ENCODE data around the gene SLC1A7.

Gene SLC1A7

GRCh38 chr1:53061123-53061858 lies 81.1 kb downstream of the SLC1A7 start:
- H3K9me3 ChIP-seq (ENCODE audit: control insufficient read depth, insufficient read depth, low read length), result no peaks in the 10 kb centered on the region
- no peak for DNase-seq (ENCODE audit: low read depth, low spot score)
- H3K4me1 ChIP-seq (ENCODE audit: control insufficient read depth, insufficient read depth, low read length), result peaks cover 4% of the 10 kb centered on the region
- no peak overlapping the region for H3K27ac ChIP-seq (ENCODE audit: low read length)
- H3K4me3 ChIP-seq (ENCODE audit: low read length), result peak overlapping the region; percentile 53; the same call in 1 of the 2 replicates
- WGBS (ENCODE audit: insufficient coverage, insufficient read length), result no CpG with 5 or more reads among the region's 19 CpGs
- H3K27me3 ChIP-seq (ENCODE audit: control insufficient read depth, insufficient read depth, low read length), result peaks cover 38% of the 10 kb centered on the region
- H3K36me3 ChIP-seq (ENCODE audit: control insufficient read depth, insufficient read depth, low read length), result no peaks in the 10 kb centered on the region

DNA sequence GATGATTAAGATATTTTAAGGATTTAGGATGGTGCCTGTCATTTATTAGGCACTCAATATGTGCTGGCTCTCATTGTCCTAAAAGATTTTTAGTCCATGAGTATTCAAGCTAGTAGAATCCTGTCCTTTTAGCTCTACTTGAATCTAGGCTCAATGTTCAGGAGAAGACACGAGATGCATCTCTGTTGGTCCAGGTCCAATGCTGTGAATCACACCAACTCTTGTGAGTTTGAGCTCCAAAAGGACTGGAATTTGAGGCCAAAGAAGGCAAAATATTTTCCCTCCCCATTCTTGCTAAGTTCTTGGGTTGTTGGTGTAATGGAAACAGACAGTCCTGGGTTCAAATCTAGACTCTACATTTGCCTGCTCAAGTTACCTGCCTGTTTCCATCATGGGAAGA lies 81.9 kb downstream of the SLC1A7 start:
- Histone ChIP-seq H3K27ac (ENCODE audit: low read length) (no peak overlapping the region), H3K9me3 (ENCODE audit: control insufficient read depth, insufficient read depth, low read length) (no peaks in the 10 kb centered on the region), H3K4me3 (ENCODE audit: low read length) (no peak overlapping the region), H3K27me3 (ENCODE audit: control insufficient read depth, insufficient read depth, low read length) (peaks cover 38% of the 10 kb centered on the region), H3K36me3 (ENCODE audit: control insufficient read depth, insufficient read depth, low read length) (no peaks in the 10 kb centered on the region), H3K4me1 (ENCODE audit: control insufficient read depth, insufficient read depth, low read length) (peaks cover 4% of the 10 kb centered on the region)
- no CpG with 5 or more reads among the region's 1 CpG for WGBS (ENCODE audit: insufficient coverage, insufficient read length)
- DNase-seq (ENCODE audit: low read depth, low spot score), result no peak

GRCh38 chr1:53057127-53057526 lies 85.3 kb downstream of the SLC1A7 start:
- WGBS (ENCODE audit: insufficient coverage, insufficient read length), result no CpG with 5 or more reads among the region's 2 CpGs
- Histone ChIP-seq H3K36me3 (ENCODE audit: control insufficient read depth, insufficient read depth, low read length) (no peaks in the 10 kb centered on the region), H3K4me1 (ENCODE audit: control insufficient read depth, insufficient read depth, low read length) (no peaks in the 10 kb centered on the region), H3K9me3 (ENCODE audit: control insufficient read depth, insufficient read depth, low read length) (no peaks in the 10 kb centered on the region), H3K4me3 (ENCODE audit: low read length) (no peak overlapping the region), H3K27me3 (ENCODE audit: control insufficient read depth, insufficient read depth, low read length) (peaks cover 19% of the 10 kb centered on the region; the same call in 1 of the 2 replicates), H3K27ac (ENCODE audit: low read length) (no peak overlapping the region)
- DNase-seq (ENCODE audit: low read depth, low spot score), result no peak

GRCh38 chr1:53051676-53052075 lies 90.8 kb downstream of the SLC1A7 start:
- Histone ChIP-seq H3K4me1 (ENCODE audit: control insufficient read depth, insufficient read depth, low read length) (0 out of 2 replicates have a peak, but pooled peaks cover 1% of the 10 kb centered on the region), H3K27me3 (ENCODE audit: control insufficient read depth, insufficient read depth, low read length) (no peaks in the 10 kb centered on the region), H3K9me3 (ENCODE audit: control insufficient read depth, insufficient read depth, low read length) (no peaks in the 10 kb centered on the region), H3K4me3 (ENCODE audit: low read length) (no peak overlapping the region), H3K36me3 (ENCODE audit: control insufficient read depth, insufficient read depth, low read length) (no peaks in the 10 kb centered on the region), H3K27ac (ENCODE audit: low read length) (no peak overlapping the region)
- WGBS (ENCODE audit: insufficient coverage, insufficient read length), result no CpG with 5 or more reads among the region's 1 CpG
- DNase-seq (ENCODE audit: low read depth, low spot score), result no peak

DNA sequence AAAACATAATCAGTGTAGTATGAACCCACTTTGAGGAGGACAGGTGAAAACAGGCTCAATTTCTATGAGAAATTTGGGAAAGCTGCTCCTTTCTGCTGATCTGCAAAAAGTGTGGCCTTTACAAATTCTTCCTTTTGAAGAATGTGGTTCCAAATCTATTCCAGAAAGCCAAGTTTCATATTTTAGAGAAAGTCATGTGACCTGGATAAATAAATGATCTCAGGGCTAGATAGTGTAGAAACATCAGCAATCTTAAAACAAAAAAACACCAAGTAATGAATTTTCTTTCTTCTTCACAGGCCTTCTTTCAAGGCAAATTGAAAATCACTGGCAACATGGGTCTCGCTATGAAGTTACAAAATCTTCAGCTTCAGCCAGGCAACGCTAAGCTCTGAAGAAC lies 92.1 kb downstream of the SLC1A7 start:
- Histone ChIP-seq H3K36me3 (ENCODE audit: control insufficient read depth, insufficient read depth, low read length) (no peaks in the 10 kb centered on the region), H3K27ac (ENCODE audit: low read length) (no peak overlapping the region), H3K9me3 (ENCODE audit: control insufficient read depth, insufficient read depth, low read length) (no peaks in the 10 kb centered on the region), H3K4me1 (ENCODE audit: control insufficient read depth, insufficient read depth, low read length) (0 out of 2 replicates have a peak, but pooled peaks cover 1% of the 10 kb centered on the region), H3K27me3 (ENCODE audit: control insufficient read depth, insufficient read depth, low read length) (no peaks in the 10 kb centered on the region), H3K4me3 (ENCODE audit: low read length) (no peak overlapping the region)
- no CpG with 5 or more reads among the region's 2 CpGs for WGBS (ENCODE audit: insufficient coverage, insufficient read length)
- DNase-seq (ENCODE audit: low read depth, low spot score), result no peak

GRCh38 chr1:53049574-53049967 lies 92.9 kb downstream of the SLC1A7 start:
- no peak for DNase-seq (ENCODE audit: low read depth, low spot score)
- H3K4me1 ChIP-seq (ENCODE audit: control insufficient read depth, insufficient read depth, low read length), result 0 out of 2 replicates have a peak, but pooled peaks cover 1% of the 10 kb centered on the region
- no peaks in the 10 kb centered on the region for H3K36me3 ChIP-seq (ENCODE audit: control insufficient read depth, insufficient read depth, low read length)
- H3K4me3 ChIP-seq (ENCODE audit: low read length), result no peak overlapping the region
- WGBS (ENCODE audit: insufficient coverage, insufficient read length), result no CpG with 5 or more reads among the region's 3 CpGs
- no peaks in the 10 kb centered on the region for H3K9me3 ChIP-seq (ENCODE audit: control insufficient read depth, insufficient read depth, low read length)
- H3K27me3 ChIP-seq (ENCODE audit: control insufficient read depth, insufficient read depth, low read length), result no peaks in the 10 kb centered on the region
- H3K27ac ChIP-seq (ENCODE audit: low read length), result no peak overlapping the region

GRCh38 chr1:53048960-53049573 lies 93.4 kb downstream of the SLC1A7 start:
- Histone ChIP-seq H3K4me1 (ENCODE audit: control insufficient read depth, insufficient read depth, low read length) (0 out of 2 replicates have a peak, but pooled peaks cover 1% of the 10 kb centered on the region), H3K9me3 (ENCODE audit: control insufficient read depth, insufficient read depth, low read length) (no peaks in the 10 kb centered on the region), H3K27ac (ENCODE audit: low read length) (no peak overlapping the region), H3K27me3 (ENCODE audit: control insufficient read depth, insufficient read depth, low read length) (no peaks in the 10 kb centered on the region), H3K36me3 (ENCODE audit: control insufficient read depth, insufficient read depth, low read length) (no peaks in the 10 kb centered on the region), H3K4me3 (ENCODE audit: low read length) (no peak overlapping the region)
- no peak for DNase-seq (ENCODE audit: low read depth, low spot score)
- WGBS (ENCODE audit: insufficient coverage, insufficient read length), result no CpG with 5 or more reads among the region's 3 CpGs

- Histone ChIP-seq H3K4me3 (ENCODE audit: low read length) (no peak overlapping the region), H3K36me3 (ENCODE audit: control insufficient read depth, insufficient read depth, low read length) (no peaks in the 10 kb centered on the region), H3K27ac (ENCODE audit: low read length) (no peak overlapping the region), H3K4me1 (ENCODE audit: control insufficient read depth, insufficient read depth, low read length) (peaks cover 1% of the 10 kb centered on the region; the same call in 1 of the 2 replicates), H3K9me3 (ENCODE audit: control insufficient read depth, insufficient read depth, low read length) (no peaks in the 10 kb centered on the region), H3K27me3 (ENCODE audit: control insufficient read depth, insufficient read depth, low read length) (no peaks in the 10 kb centered on the region)
- DNase-seq (ENCODE audit: low read depth, low spot score), result no peak
- no CpG with 5 or more reads among the region's 5 CpGs for WGBS (ENCODE audit: insufficient coverage, insufficient read length)
These were observed 94.4 kb downstream of the SLC1A7 start for GRCh38 chr1:53047737-53048736.

- no peak overlapping the region for H3K27ac ChIP-seq (ENCODE audit: low read length)
- no peak overlapping the region for H3K4me3 ChIP-seq (ENCODE audit: low read length)
- no peaks in the 10 kb centered on the region for H3K36me3 ChIP-seq (ENCODE audit: control insufficient read depth, insufficient read depth, low read length)
- no peaks in the 10 kb centered on the region for H3K27me3 ChIP-seq (ENCODE audit: control insufficient read depth, insufficient read depth, low read length)
- H3K9me3 ChIP-seq (ENCODE audit: control insufficient read depth, insufficient read depth, low read length), result no peaks in the 10 kb centered on the region
- no CpG with 5 or more reads among the region's 2 CpGs for WGBS (ENCODE audit: insufficient coverage, insufficient read length)
- no peak for DNase-seq (ENCODE audit: low read depth, low spot score)
- peaks cover 1% of the 10 kb centered on the region; the same call in 1 of the 2 replicates for H3K4me1 ChIP-seq (ENCODE audit: control insufficient read depth, insufficient read depth, low read length)
These were observed 95.5 kb downstream of the SLC1A7 start for GRCh38 chr1:53046930-53047329.

DNA sequence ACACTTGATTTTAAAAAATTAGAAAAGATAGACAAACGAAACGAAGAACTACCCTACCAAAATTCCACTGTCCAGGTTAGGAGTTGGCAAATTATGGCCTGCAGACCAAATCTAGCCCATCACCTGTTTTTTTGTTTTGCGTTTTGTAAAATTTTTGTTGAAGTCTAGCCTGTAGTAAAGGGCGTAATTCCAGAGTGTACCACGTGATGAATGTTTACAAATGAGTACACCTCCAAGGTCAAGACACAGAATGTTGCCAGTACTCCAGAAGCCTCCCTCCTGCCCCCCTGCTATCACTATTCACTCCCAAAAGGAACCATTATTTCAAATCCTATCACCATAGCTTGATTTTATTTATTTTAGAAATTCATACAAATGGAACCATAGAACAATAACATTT lies 97.5 kb downstream of the SLC1A7 start:
- H3K4me1 ChIP-seq (ENCODE audit: control insufficient read depth, insufficient read depth, low read length), result peaks cover 1% of the 10 kb centered on the region; the same call in 1 of the 2 replicates
- DNase-seq (ENCODE audit: low read depth, low spot score), result no peak
- no peak overlapping the region for H3K27ac ChIP-seq (ENCODE audit: low read length)
- no CpG with 5 or more reads among the region's 5 CpGs for WGBS (ENCODE audit: insufficient coverage, insufficient read length)
- no peaks in the 10 kb centered on the region for H3K9me3 ChIP-seq (ENCODE audit: control insufficient read depth, insufficient read depth, low read length)
- no peaks in the 10 kb centered on the region for H3K27me3 ChIP-seq (ENCODE audit: control insufficient read depth, insufficient read depth, low read length)
- no peaks in the 10 kb centered on the region for H3K36me3 ChIP-seq (ENCODE audit: control insufficient read depth, insufficient read depth, low read length)
- H3K4me3 ChIP-seq (ENCODE audit: low read length), result no peak overlapping the region

All from iPS DF 6.9 (cell line).